Measurements from ENCODE around the gene GPR137B. TPM values are rescaled to one million over a fixed set of nuclear protein-coding genes. Genes with fewer than 3 reads are reported as not detected.
A peak's percentile ranks its signal among the peaks of the same experiment; 100 is the strongest.

Gene GPR137B
- total RNA-seq, 4 donors from 2014 or later = 6.0 to 16.2 (median 11.5) TPM

DNA sequence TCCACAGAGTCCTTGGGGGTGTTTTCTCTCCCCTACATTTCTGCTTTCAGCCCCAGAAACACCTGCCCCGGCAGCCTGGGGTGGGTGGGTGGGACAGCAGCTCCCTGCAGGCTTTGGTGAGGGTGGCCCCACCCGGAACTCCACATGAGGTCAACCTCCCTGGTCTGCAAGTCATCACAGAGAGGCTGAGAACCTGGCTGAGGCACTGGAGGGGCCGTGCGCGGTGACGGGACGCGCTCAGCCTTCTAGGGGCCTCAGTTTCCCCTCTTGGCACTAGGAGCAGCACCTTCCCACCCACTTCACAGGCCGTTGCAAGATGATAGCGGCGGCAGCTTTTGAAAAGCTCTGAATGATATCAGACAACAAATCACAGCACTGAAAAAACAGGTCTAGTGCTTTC lies 39.7 kb upstream of the GPR137B start:
- Histone ChIP-seq H3K27ac (no peak overlapping the region), H3K36me3 (no peaks in the 10 kb centered on the region), H3K4me1 (no peaks in the 10 kb centered on the region), H3K27me3 (no peaks in the 10 kb centered on the region), H3K9me3 (no peaks in the 10 kb centered on the region), H3K4me3 (no peak overlapping the region)
- no peak for DNase-seq
- 77 to 84% methylated on average over 3 to 11 of the region's 11 CpGs for WGBS, 2 donors (ENCODE audit: low coverage in 1 of 2)
- intact Hi-C loops (cut with DNase I; ENCODE audit: low total_unique reads) (no loop called here), in situ Hi-C loops (cut with MboI; ENCODE audit: low pct_ligation_motif_present in 1 of 4, low pct_unique_long_range_greater_than_20kb in 1 of 4, low sequenced_read_pairs in 3 of 4) (loop anchor here in 3 of 4 donors (5.0 to 25.0 kb wide), 4 partner anchors 210 to 1460 kb away; no protein-coding TSS in a partner anchor)
- TF ChIP-seq EP300 (IDR thresholded peaks at IDR 0.05; ENCODE audit: low read depth) = no peak

DNA sequence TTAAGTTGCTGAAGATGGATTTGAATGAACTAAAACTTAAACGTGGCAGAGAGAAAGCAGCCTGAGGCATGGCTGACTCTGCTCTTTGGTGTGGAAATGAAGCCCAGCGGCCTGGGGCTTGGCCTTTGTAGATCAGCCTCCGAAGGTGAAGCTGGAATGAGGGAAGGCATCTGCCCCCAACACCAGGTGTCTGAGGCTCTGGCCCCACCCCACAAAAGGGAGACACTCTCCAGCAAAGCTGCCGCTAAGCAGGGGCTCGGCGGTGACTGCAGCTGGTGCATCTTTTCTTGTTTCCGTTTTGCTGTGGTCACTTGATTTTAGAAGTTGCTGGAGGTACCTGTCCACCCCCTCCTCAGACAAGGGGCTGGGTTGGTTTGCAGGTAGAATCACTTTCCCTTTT lies 39.3 kb upstream of the GPR137B start:
- TF ChIP-seq POLR2A (IDR thresholded peaks at IDR 0.05) (no peak), POLR2AphosphoS5 (IDR thresholded peaks at IDR 0.05) (no peak)
- TF ChIP-seq, protein P1, sequence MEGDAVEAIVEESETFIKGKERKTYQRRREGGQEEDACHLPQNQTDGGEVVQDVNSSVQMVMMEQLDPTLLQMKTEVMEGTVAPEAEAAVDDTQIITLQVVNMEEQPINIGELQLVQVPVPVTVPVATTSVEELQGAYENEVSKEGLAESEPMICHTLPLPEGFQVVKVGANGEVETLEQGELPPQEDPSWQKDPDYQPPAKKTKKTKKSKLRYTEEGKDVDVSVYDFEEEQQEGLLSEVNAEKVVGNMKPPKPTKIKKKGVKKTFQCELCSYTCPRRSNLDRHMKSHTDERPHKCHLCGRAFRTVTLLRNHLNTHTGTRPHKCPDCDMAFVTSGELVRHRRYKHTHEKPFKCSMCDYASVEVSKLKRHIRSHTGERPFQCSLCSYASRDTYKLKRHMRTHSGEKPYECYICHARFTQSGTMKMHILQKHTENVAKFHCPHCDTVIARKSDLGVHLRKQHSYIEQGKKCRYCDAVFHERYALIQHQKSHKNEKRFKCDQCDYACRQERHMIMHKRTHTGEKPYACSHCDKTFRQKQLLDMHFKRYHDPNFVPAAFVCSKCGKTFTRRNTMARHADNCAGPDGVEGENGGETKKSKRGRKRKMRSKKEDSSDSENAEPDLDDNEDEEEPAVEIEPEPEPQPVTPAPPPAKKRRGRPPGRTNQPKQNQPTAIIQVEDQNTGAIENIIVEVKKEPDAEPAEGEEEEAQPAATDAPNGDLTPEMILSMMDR (IDR thresholded peaks at IDR 0.05) = no peak
- no peaks in the 10 kb centered on the region for H3K9me3 ChIP-seq
- H3K27me3 ChIP-seq = no peaks in the 10 kb centered on the region
- 26 to 30% methylated on average over 3 to 7 of the region's 7 CpGs for WGBS, 2 donors (ENCODE audit: low coverage in 1 of 2)
- in situ Hi-C loops (cut with MboI; ENCODE audit: low pct_ligation_motif_present in 1 of 4, low pct_unique_long_range_greater_than_20kb in 1 of 4, low sequenced_read_pairs in 3 of 4) = loop anchor here in 3 of 4 donors (5.0 to 25.0 kb wide), 4 partner anchors 209 to 1459 kb away; no protein-coding TSS in a partner anchor
- H3K4me3 ChIP-seq = no peak overlapping the region
- no peak overlapping the region for H3K27ac ChIP-seq
- H3K4me1 ChIP-seq = no peaks in the 10 kb centered on the region
- DNase-seq = no peak
- intact Hi-C loops (cut with DNase I; ENCODE audit: low total_unique reads) = no loop called here
- H3K36me3 ChIP-seq = no peaks in the 10 kb centered on the region

DNA sequence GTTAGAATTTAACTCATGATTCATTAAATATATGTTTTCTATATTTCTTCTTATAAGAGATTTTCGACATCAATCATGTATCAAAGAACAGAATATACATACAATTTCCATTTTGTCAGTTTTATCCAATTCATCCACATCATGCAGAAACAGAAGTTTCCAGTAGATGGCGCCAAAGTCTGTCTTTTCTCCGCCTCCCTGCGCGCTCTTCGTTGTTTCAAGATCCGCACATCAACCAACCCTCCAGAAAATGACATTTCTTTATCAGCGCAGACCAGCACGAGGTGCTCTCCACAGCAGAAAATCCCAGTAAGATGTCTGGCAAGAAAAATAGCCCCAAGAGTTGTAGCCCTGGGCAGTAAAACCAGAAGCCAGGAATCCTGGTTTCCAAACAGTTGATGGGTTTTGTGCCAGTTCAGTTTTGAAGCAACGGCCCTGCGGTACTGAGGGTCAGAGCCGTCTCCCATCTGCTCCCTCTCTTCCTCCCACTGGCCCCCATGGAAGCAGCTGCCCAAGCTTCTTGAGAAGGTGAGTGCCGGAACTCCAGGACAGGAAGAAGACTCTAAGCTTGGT lies 38.6 kb upstream of the GPR137B start:
- no peak for TF ChIP-seq EP300 (IDR thresholded peaks at IDR 0.05; ENCODE audit: low read depth)
- TF ChIP-seq, protein P1 (IDR thresholded peaks at IDR 0.05) = peak; percentile 78 to 86 (median 82)
- Histone ChIP-seq H3K9me3 (no peaks in the 10 kb centered on the region), H3K4me3 (no peak overlapping the region), H3K27me3 (no peaks in the 10 kb centered on the region), H3K36me3 (no peaks in the 10 kb centered on the region), H3K27ac (no peak overlapping the region), H3K4me1 (no peaks in the 10 kb centered on the region)
- 20 to 23% methylated on average over 2 to 13 of the region's 13 CpGs for WGBS, 2 donors (ENCODE audit: low coverage in 1 of 2)
- DNase-seq = peak; percentile 46
- intact Hi-C loops (cut with DNase I; ENCODE audit: low total_unique reads) (no loop called here), in situ Hi-C loops (cut with MboI; ENCODE audit: low pct_ligation_motif_present in 1 of 4, low pct_unique_long_range_greater_than_20kb in 1 of 4, low sequenced_read_pairs in 3 of 4) (loop anchor here in 3 of 4 donors (5.0 to 25.0 kb wide), 4 partner anchors 209 to 1459 kb away; no protein-coding TSS in a partner anchor)

DNA sequence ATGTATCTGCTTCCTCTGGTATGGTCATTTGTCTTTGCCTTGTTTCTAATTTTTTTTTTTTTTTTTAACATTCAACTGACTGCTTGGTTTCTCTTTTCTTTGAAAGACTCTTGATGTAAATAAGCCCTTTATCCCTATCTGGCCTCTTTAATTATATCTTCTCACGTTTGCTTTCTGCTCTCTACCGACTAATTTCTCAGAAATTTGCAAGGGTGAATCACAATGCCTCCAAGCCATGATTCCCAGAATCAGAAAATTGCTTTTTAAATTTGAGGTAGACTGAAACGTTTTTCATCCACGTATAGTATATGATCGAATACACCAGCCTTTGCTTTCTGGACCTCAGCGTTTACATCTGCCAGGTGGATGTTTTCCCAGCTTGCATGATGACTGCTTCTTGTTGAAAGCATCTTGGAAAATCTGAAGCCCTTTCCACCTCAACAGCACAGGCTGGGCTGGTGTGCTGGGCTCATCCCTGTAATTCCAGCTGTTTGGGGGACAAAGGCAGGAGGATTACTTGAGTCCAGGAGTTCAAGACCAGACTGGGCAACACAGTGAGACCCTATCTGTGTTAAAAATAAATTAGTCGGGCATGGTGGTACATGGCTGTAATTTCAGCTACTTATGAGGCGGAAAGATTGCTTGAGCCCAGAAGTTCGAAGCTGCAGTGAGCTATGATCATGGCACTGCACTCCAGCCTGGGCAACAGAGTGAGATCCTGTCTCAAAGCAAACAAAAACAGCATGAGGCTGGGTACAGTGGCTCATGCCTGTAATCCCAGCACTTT lies 35.0 kb upstream of the GPR137B start:
- no peaks in the 10 kb centered on the region for H3K4me1 ChIP-seq
- 44 to 67% methylated on average over 5 to 9 of the region's 9 CpGs for WGBS, 2 donors (ENCODE audit: low coverage in 1 of 2)
- in situ Hi-C loops (cut with MboI; ENCODE audit: low pct_ligation_motif_present in 1 of 4, low pct_unique_long_range_greater_than_20kb in 1 of 4, low sequenced_read_pairs in 3 of 4) = loop anchor here in 3 of 4 donors (25.0 kb wide), 3 partner anchors 205 to 1455 kb away; no protein-coding TSS in a partner anchor
- no peaks in the 10 kb centered on the region for H3K36me3 ChIP-seq
- no peak for DNase-seq
- no peaks in the 10 kb centered on the region for H3K9me3 ChIP-seq
- H3K27ac ChIP-seq = no peak overlapping the region
- no peak overlapping the region for H3K4me3 ChIP-seq
- intact Hi-C loops (cut with DNase I; ENCODE audit: low total_unique reads) = loop anchor here (2.0 kb wide), 1 partner anchor 381 kb away; no protein-coding TSS in a partner anchor
- no peaks in the 10 kb centered on the region for H3K27me3 ChIP-seq
- TF ChIP-seq POLR2A (IDR thresholded peaks at IDR 0.05) = no peak
- TF ChIP-seq POLR2AphosphoS5 (IDR thresholded peaks at IDR 0.05) = no peak
- TF ChIP-seq, protein P1 (IDR thresholded peaks at IDR 0.05) = no peak
- TF ChIP-seq EP300 (IDR thresholded peaks at IDR 0.05; ENCODE audit: low read depth) = no peak

All from transverse colon (tissue), 4 donors.